ENCODE results near the gene COL9A3. TPM values are rescaled to one million over a fixed set of nuclear protein-coding genes. Genes with fewer than 3 reads are reported as not detected.

Gene COL9A3
- not detected for total RNA-seq

- intact Hi-C loops (cut with micrococcal nuclease): no loop called here
Observed at GRCh38 chr20:62816884-62817873, at the start of gene COL9A3. TSS of gene COL9A3 (plus strand) at chr20:62817050. CDS start at chr20:62817065, 15 bp downstream.

GRCh38 chr20:62768234-62768546 is 48.7 kb upstream of the COL9A3 start:
- intact Hi-C loops (cut with micrococcal nuclease): no loop called here
- no peak for DNase-seq
- H3K9me3 Mint-ChIP-seq: no peaks in the 10 kb centered on the region
- CTCF ChIA-PET: no interaction called here
- peaks cover 33% of the 10 kb centered on the region for H3K4me1 Mint-ChIP-seq (ENCODE audit: low read depth)
- H3K27me3 Mint-ChIP-seq (ENCODE audit: low read depth): no peaks in the 10 kb centered on the region
- no peaks in the 10 kb centered on the region for H3K36me3 Mint-ChIP-seq (ENCODE audit: low read depth)
- H3K4me3 Mint-ChIP-seq: no peak overlapping the region
- H3K27ac Mint-ChIP-seq: no peak overlapping the region

More at GRCh38 chr20:62816884-62817873, at the start of gene COL9A3:
- H3K27ac Mint-ChIP-seq: no peak within 1 kb of the TSS
- H3K9me3 Mint-ChIP-seq: no peaks in the 10 kb centered on the region
- DNase-seq: no peak
- peaks cover 6% of the 10 kb centered on the region for H3K4me1 Mint-ChIP-seq (ENCODE audit: low read depth)
- peaks cover 1% of the 10 kb centered on the region for H3K36me3 Mint-ChIP-seq (ENCODE audit: low read depth)
- peaks cover 24% of the 10 kb centered on the region for H3K27me3 Mint-ChIP-seq (ENCODE audit: low read depth)
- H3K4me3 Mint-ChIP-seq: no peak within 1 kb of the TSS
- CTCF ChIA-PET: interaction anchor here (1.2 kb wide), 1 partner anchor 192 kb away, joined by 3 read pairs; no protein-coding TSS in a partner anchor

GRCh38 chr20:62768551-62769287 is 48.1 kb upstream of the COL9A3 start:
- CTCF ChIA-PET: no interaction called here
- Mint-ChIP-seq H3K36me3 (ENCODE audit: low read depth) (no peaks in the 10 kb centered on the region), H3K4me1 (ENCODE audit: low read depth) (peaks cover 37% of the 10 kb centered on the region), H3K4me3 (no peak overlapping the region), H3K9me3 (no peaks in the 10 kb centered on the region), H3K27me3 (ENCODE audit: low read depth) (no peaks in the 10 kb centered on the region), H3K27ac (no peak overlapping the region)
- no peak for DNase-seq
- intact Hi-C loops (cut with micrococcal nuclease): no loop called here

- no peak overlapping the region for H3K27ac Mint-ChIP-seq
- no peak overlapping the region for H3K4me3 Mint-ChIP-seq
- H3K27me3 Mint-ChIP-seq (ENCODE audit: low read depth): no peaks in the 10 kb centered on the region
- no peaks in the 10 kb centered on the region for H3K9me3 Mint-ChIP-seq
- CTCF ChIA-PET: no interaction called here
- DNase-seq: no peak
- intact Hi-C loops (cut with micrococcal nuclease): no loop called here
- peaks cover 43% of the 10 kb centered on the region for H3K4me1 Mint-ChIP-seq (ENCODE audit: low read depth)
- H3K36me3 Mint-ChIP-seq (ENCODE audit: low read depth): no peaks in the 10 kb centered on the region
Observed at GRCh38 chr20:62769346-62770071, 47.3 kb upstream of the COL9A3 start.

GRCh38 chr20:62770111-62770910 is 46.5 kb upstream of the COL9A3 start:
- Mint-ChIP-seq H3K9me3 (no peaks in the 10 kb centered on the region), H3K27me3 (ENCODE audit: low read depth) (no peaks in the 10 kb centered on the region), H3K4me1 (ENCODE audit: low read depth) (peaks cover 51% of the 10 kb centered on the region), H3K27ac (no peak overlapping the region), H3K4me3 (no peak overlapping the region), H3K36me3 (ENCODE audit: low read depth) (no peaks in the 10 kb centered on the region)
- DNase-seq: no peak
- CTCF ChIA-PET: no interaction called here
- intact Hi-C loops (cut with micrococcal nuclease): no loop called here

- CTCF ChIA-PET: no interaction called here
- Mint-ChIP-seq H3K9me3 (no peaks in the 10 kb centered on the region), H3K27ac (no peak overlapping the region)
Observed at GRCh38 chr20:62770916-62771315, 45.9 kb upstream of the COL9A3 start.

GRCh38 chr20:62771396-62772102 is 45.3 kb upstream of the COL9A3 start:
- no peak for DNase-seq
- H3K9me3 Mint-ChIP-seq: no peaks in the 10 kb centered on the region
- no peaks in the 10 kb centered on the region for H3K27me3 Mint-ChIP-seq (ENCODE audit: low read depth)
- peaks cover 61% of the 10 kb centered on the region for H3K4me1 Mint-ChIP-seq (ENCODE audit: low read depth)
- CTCF ChIA-PET: no interaction called here
- no peaks in the 10 kb centered on the region for H3K36me3 Mint-ChIP-seq (ENCODE audit: low read depth)
- no peak overlapping the region for H3K27ac Mint-ChIP-seq
- no peak overlapping the region for H3K4me3 Mint-ChIP-seq
- intact Hi-C loops (cut with micrococcal nuclease): no loop called here

More at GRCh38 chr20:62770916-62771315, 45.9 kb upstream of the COL9A3 start:
- intact Hi-C loops (cut with micrococcal nuclease): no loop called here
- no peaks in the 10 kb centered on the region for H3K36me3 Mint-ChIP-seq (ENCODE audit: low read depth)
- no peak overlapping the region for H3K4me3 Mint-ChIP-seq
- no peak for DNase-seq
- peaks cover 57% of the 10 kb centered on the region for H3K4me1 Mint-ChIP-seq (ENCODE audit: low read depth)
- H3K27me3 Mint-ChIP-seq (ENCODE audit: low read depth): no peaks in the 10 kb centered on the region

GRCh38 chr20:62772103-62772611 is 44.7 kb upstream of the COL9A3 start:
- DNase-seq: no peak
- CTCF ChIA-PET: no interaction called here
- Mint-ChIP-seq H3K27me3 (ENCODE audit: low read depth) (no peaks in the 10 kb centered on the region), H3K4me3 (no peak overlapping the region), H3K9me3 (no peaks in the 10 kb centered on the region), H3K36me3 (ENCODE audit: low read depth) (no peaks in the 10 kb centered on the region), H3K27ac (no peak overlapping the region), H3K4me1 (ENCODE audit: low read depth) (peaks cover 65% of the 10 kb centered on the region)
- intact Hi-C loops (cut with micrococcal nuclease): no loop called here

GRCh38 chr20:62772619-62772989 is 44.2 kb upstream of the COL9A3 start:
- H3K9me3 Mint-ChIP-seq: no peaks in the 10 kb centered on the region
- intact Hi-C loops (cut with micrococcal nuclease): no loop called here
- H3K36me3 Mint-ChIP-seq (ENCODE audit: low read depth): no peaks in the 10 kb centered on the region
- H3K4me3 Mint-ChIP-seq: no peak overlapping the region
- CTCF ChIA-PET: no interaction called here
- DNase-seq: no peak
- no peak overlapping the region for H3K27ac Mint-ChIP-seq
- peaks cover 65% of the 10 kb centered on the region for H3K4me1 Mint-ChIP-seq (ENCODE audit: low read depth)
- H3K27me3 Mint-ChIP-seq (ENCODE audit: low read depth): no peaks in the 10 kb centered on the region

- Mint-ChIP-seq H3K9me3 (no peaks in the 10 kb centered on the region), H3K4me3 (no peak overlapping the region), H3K4me1 (ENCODE audit: low read depth) (peaks cover 61% of the 10 kb centered on the region), H3K27me3 (ENCODE audit: low read depth) (no peaks in the 10 kb centered on the region), H3K27ac (no peak overlapping the region), H3K36me3 (ENCODE audit: low read depth) (no peaks in the 10 kb centered on the region)
- no peak for DNase-seq
- CTCF ChIA-PET: interaction anchor here (1.2 kb wide), 1 partner anchor 10 kb away, joined by 3 read pairs; no protein-coding TSS in a partner anchor
- intact Hi-C loops (cut with micrococcal nuclease): no loop called here
Observed at GRCh38 chr20:62772990-62773844, 43.6 kb upstream of the COL9A3 start.
